Stimulated activated CD8-positive, alpha-beta memory T cell treated with anti-CD3 and anti-CD28 coated beads, Interleukin-2, amount 100 ng/mL, for 48 hours (primary cell): ENCODE measurements around the gene GALNT4.

Source experiments
- DNase-seq, 2 donors: peaks; one replicate each; pipeline ENCODE4 v3.0.0-alpha.2; 2020; ENCODE audit warnings: low read depth in 2 of 2

Gene GALNT4

GRCh38 chr12:89524541-89525304 is at the start of gene GALNT4:
Gene GALNT4 (minus strand): TSS chr12:89524796. CDS start chr12:89524549, 247 bp downstream.
- peak; percentile 59 to 63 for DNase-seq

GRCh38 chr12:89573051-89573810 is 48.6 kb upstream of the GALNT4 start:
- no peak for DNase-seq

- DNase-seq, result no peak
Observed at GRCh38 chr12:89571491-89572195, 47.0 kb upstream of the GALNT4 start.

GRCh38 chr12:89568484-89568883 is 43.9 kb upstream of the GALNT4 start:
- DNase-seq, result no peak

- no peak for DNase-seq
Observed at GRCh38 chr12:89567691-89568239, 43.2 kb upstream of the GALNT4 start.

GRCh38 chr12:89566615-89567014 is 42.0 kb upstream of the GALNT4 start:
- no peak for DNase-seq

- DNase-seq, result no peak
Observed at GRCh38 chr12:89565002-89565401, 40.4 kb upstream of the GALNT4 start.

- DNase-seq, result no peak
Observed at GRCh38 chr12:89559753-89560152, 35.2 kb upstream of the GALNT4 start.

- DNase-seq, result no peak
Observed at GRCh38 chr12:89556976-89557375, 32.4 kb upstream of the GALNT4 start.

GRCh38 chr12:89552376-89552775 is 27.8 kb upstream of the GALNT4 start:
- DNase-seq, result no peak

GRCh38 chr12:89551747-89552146 is 27.2 kb upstream of the GALNT4 start:
- DNase-seq, result no peak

GRCh38 chr12:89547101-89547500 is 22.5 kb upstream of the GALNT4 start:
- DNase-seq, result no peak

GRCh38 chr12:89546151-89546550 is 21.6 kb upstream of the GALNT4 start:
- no peak for DNase-seq

GRCh38 chr12:89544681-89545184 is 20.1 kb upstream of the GALNT4 start:
- no peak for DNase-seq

GRCh38 chr12:89544022-89544421 is 19.4 kb upstream of the GALNT4 start:
- DNase-seq, result no peak

GRCh38 chr12:89542912-89543592 is 18.5 kb upstream of the GALNT4 start:
- DNase-seq, result peak; percentile 8 to 38

- no peak for DNase-seq
Observed at GRCh38 chr12:89542236-89542635, 17.6 kb upstream of the GALNT4 start.

- DNase-seq, result no peak
Observed at GRCh38 chr12:89540586-89540985, 16.0 kb upstream of the GALNT4 start.

- DNase-seq, result no peak
Observed at GRCh38 chr12:89539426-89540223, 15.0 kb upstream of the GALNT4 start.

GRCh38 chr12:89538897-89539296 is 14.3 kb upstream of the GALNT4 start:
- DNase-seq, result no peak

GRCh38 chr12:89537389-89537788 is 12.8 kb upstream of the GALNT4 start:
- DNase-seq, result no peak
